ENCODE data around the gene PAXX. TPM values are rescaled to one million over a fixed set of nuclear protein-coding genes. Genes with fewer than 3 reads are reported as not detected.
A peak's percentile ranks its signal among the peaks of the same experiment; 100 is the strongest.

PAXX gene
- total and polyA plus RNA-seq, 9 of the 15 experiments (the other 6 are each of a cell fraction or from before 2014, with no cell fraction given): 1.2 to 175 (median 38.5) TPM

DNA sequence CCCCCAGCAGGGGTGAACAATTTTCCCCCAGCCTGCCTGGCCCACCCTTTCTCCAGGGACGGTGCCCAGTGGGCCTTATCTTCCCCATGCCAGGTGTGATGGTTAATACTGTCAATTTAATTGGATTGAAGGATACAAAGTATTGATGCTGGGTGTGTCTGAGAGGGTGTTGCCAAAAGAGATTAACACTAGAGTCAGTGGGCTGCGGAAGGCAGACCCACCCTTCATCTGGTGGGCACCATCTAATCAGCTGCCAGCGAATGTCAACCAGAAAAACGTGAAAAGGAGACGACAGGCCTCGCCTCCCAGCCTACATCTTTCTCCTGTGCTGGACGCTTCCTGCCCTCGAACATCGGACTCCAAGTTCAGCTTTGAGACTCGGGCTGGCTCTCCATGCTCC lies 45.3 kb downstream of the PAXX start:
- Histone ChIP-seq H4K20me1 (replicated peaks; ENCODE audit: control insufficient read depth, insufficient read depth, low read length) (0 out of 2 replicates have a peak, but pooled peaks cover 2% of the 10 kb centered on the region), H3K79me2 (ENCODE audit: control insufficient read depth, insufficient read depth, low read length) (no peaks in the 10 kb centered on the region), H3K4me3 (no peak overlapping the region), H3K4me2 (ENCODE audit: insufficient read depth, low read length) (no peak overlapping the region), H3K36me3 (ENCODE audit: control insufficient read depth, insufficient read depth, low read length) (no peaks in the 10 kb centered on the region), H3K4me1 (replicated peaks in 1 of 2; ENCODE audit: control insufficient read depth in 2 of 2, insufficient read depth in 2 of 2, low read length in 2 of 2) (peaks cover 0 to 67% of the 10 kb centered on the region in 2 experiments; a peak in 3 of 5 replicates), H3K9me1 (ENCODE audit: control insufficient read depth, insufficient read depth, low read length) (no peaks in the 10 kb centered on the region), H3K27me3 (ENCODE audit: control insufficient read depth in 2 of 2, insufficient read depth in 2 of 2, low read length in 2 of 2) (peaks cover 0 to 22% of the 10 kb centered on the region in 2 experiments; a peak in 1 of 5 replicates), H3K27ac (ENCODE audit: extremely low read depth, low read depth, low read length) (no peak overlapping the region), H2AFZ (ENCODE audit: low read depth, low read length) (no peak overlapping the region), H3K9me3 (replicated peaks; ENCODE audit: control insufficient read depth, insufficient read depth, low read depth, low read length) (no peaks in the 10 kb centered on the region), H3K9ac (ENCODE audit: insufficient read depth in 1 of 2, low read depth in 2 of 2, low read length in 2 of 2) (0 out of 4 replicates have a peak overlapping the region, but pooled peaks of 1 of the 2 experiments have one; percentile 36)
- FAIRE-seq (no peak), DNase-seq (ENCODE audit: extremely low read depth in 1 of 4, low spot score in 3 of 4) (no peak), ATAC-seq (no peak)
- POLR2A ChIA-PET: interaction anchor here (0.6 to 0.8 kb wide), 2 partner anchors 8 to 20 kb away, joined by 3 read pairs; no protein-coding TSS in a partner anchor
- 6% methylated on average over 10 of the region's 10 CpGs for WGBS (ENCODE audit: insufficient coverage, low coverage, missing lambda C conversion rate)
- TF ChIP-seq ZNF316 (IDR thresholded peaks at IDR 0.05) (no peak), RBM22 (IDR thresholded peaks at IDR 0.05; ENCODE audit: low read depth, low read length, poor library complexity, severe bottlenecking) (no peak), NBN (IDR thresholded peaks at IDR 0.05; ENCODE audit: low read depth) (no peak), ZFX (CRISPR knock-in tag; IDR thresholded peaks at IDR 0.05) (no peak)
- CTCF ChIA-PET (ENCODE audit: low intra/inter-chr PET ratio): no interaction called here
- no TSS peak for BruUV-seq (replicated peaks)
- in situ Hi-C loops (cut with MboI) (loop anchor here (5.0 kb wide), 2 partner anchors 90 to 265 kb away; partner anchors contain the start of gene C8G), intact Hi-C loops (cut with micrococcal nuclease) (no loop called here)

DNA sequence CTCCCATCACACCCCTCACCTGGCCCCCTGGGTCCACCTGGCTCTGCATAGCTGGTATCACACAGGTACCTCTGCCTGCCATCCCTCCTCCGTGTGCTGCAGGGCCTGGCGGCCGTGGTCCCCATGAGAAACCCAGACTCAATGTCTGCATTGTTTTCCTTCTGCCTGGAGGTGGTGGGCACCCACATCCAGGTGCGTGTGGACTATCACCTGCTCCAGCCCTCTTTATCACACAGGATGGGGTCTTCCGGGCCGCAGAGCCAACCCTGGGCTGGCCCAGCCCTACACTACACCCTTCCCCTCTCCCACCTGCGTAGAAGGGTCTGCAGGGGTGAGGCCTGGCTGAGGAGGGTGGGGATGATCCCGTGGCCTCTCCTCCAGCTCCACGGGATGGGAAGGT lies 46.7 kb downstream of the PAXX start:
- FAIRE-seq: no peak
- in situ Hi-C loops (cut with MboI) (loop anchor here (5.0 kb wide), 2 partner anchors 92 to 267 kb away; partner anchors contain the start of gene C8G), intact Hi-C loops (cut with micrococcal nuclease) (no loop called here)
- TF ChIP-seq HDAC3 (IDR thresholded peaks at IDR 0.05; ENCODE audit: borderline replicate concordance, partially characterized antibody) (no peak), HMG20A (CRISPR knock-in tag; conservative IDR thresholded peaks at IDR 0.05) (no peak), IRF2 (CRISPR knock-in tag; IDR thresholded peaks at IDR 0.05) (no peak), EWSR1 (IDR thresholded peaks at IDR 0.05; ENCODE audit: borderline replicate concordance, low read depth, partially characterized antibody) (no peak), RFX5 (IDR thresholded peaks at IDR 0.05; ENCODE audit: low read depth, low read length) (no peak), U2AF1 (optimal IDR thresholded peaks at IDR 0.05; ENCODE audit: low read depth, low read length) (no peak), ZNF133 (CRISPR knock-in tag; IDR thresholded peaks at IDR 0.05) (no peak), SAP30 (IDR thresholded peaks at IDR 0.05; ENCODE audit: borderline replicate concordance, insufficient read depth, low read depth, low read length, poor library complexity, severe bottlenecking) (no peak), ZNF197 (CRISPR knock-in tag; IDR thresholded peaks at IDR 0.05; ENCODE audit: low read depth) (no peak), SP2 (IDR thresholded peaks at IDR 0.05; ENCODE audit: extremely low read depth, low read depth, low read length, poor library complexity, severe bottlenecking) (no peak), MYBL2 (IDR thresholded peaks at IDR 0.05; ENCODE audit: low read depth) (no peak), MYBL2 (CRISPR knock-in tag; IDR thresholded peaks at IDR 0.05; ENCODE audit: borderline replicate concordance) (no peak), ZKSCAN8 (CRISPR knock-in tag; IDR thresholded peaks at IDR 0.05) (no peak), RFX1 (IDR thresholded peaks at IDR 0.05) (no peak)

More for the DNA sequence above, 46.7 kb downstream of the PAXX start:
- 0 out of 4 replicates have a peak overlapping the region, but pooled peaks of 1 of the 2 experiments have one; percentile 48 for H3K9ac ChIP-seq (ENCODE audit: insufficient read depth in 1 of 2, low read depth in 2 of 2, low read length in 2 of 2)
- no peaks in the 10 kb centered on the region for H3K36me3 ChIP-seq (ENCODE audit: control insufficient read depth, insufficient read depth, low read length)
- H4K20me1 ChIP-seq (replicated peaks; ENCODE audit: control insufficient read depth, insufficient read depth, low read length): 0 out of 2 replicates have a peak, but pooled peaks cover 2% of the 10 kb centered on the region
- no peak overlapping the region for H2AFZ ChIP-seq (ENCODE audit: low read depth, low read length)
- no TSS peak for BruUV-seq (replicated peaks)
- H3K4me3 ChIP-seq: no peak overlapping the region
- H3K79me2 ChIP-seq (ENCODE audit: control insufficient read depth, insufficient read depth, low read length): no peaks in the 10 kb centered on the region
- no peak overlapping the region for H3K27ac ChIP-seq (ENCODE audit: extremely low read depth, low read depth, low read length)
- DNase-seq (ENCODE audit: extremely low read depth in 1 of 4, low spot score in 3 of 4) (no peak), ATAC-seq (no peak)
- WGBS (ENCODE audit: insufficient coverage, low coverage, missing lambda C conversion rate): 9% methylated on average over 9 of the region's 9 CpGs
- no peaks in the 10 kb centered on the region for H3K9me3 ChIP-seq (replicated peaks; ENCODE audit: control insufficient read depth, insufficient read depth, low read depth, low read length)
- ChIA-PET POLR2A (interaction anchor here (0.8 kb wide), 1 partner anchor 311 kb away, joined by 3 read pairs; no protein-coding TSS in a partner anchor), CTCF (ENCODE audit: low intra/inter-chr PET ratio) (no interaction called here)
- H3K27me3 ChIP-seq (ENCODE audit: control insufficient read depth in 2 of 2, insufficient read depth in 2 of 2, low read length in 2 of 2): peaks cover 0 to 28% of the 10 kb centered on the region in 2 experiments; a peak in 2 of 5 replicates
- peaks cover 0 to 74% of the 10 kb centered on the region in 2 experiments; a peak in 4 of 5 replicates for H3K4me1 ChIP-seq (replicated peaks in 1 of 2; ENCODE audit: control insufficient read depth in 2 of 2, insufficient read depth in 2 of 2, low read length in 2 of 2)
- no peaks in the 10 kb centered on the region for H3K9me1 ChIP-seq (ENCODE audit: control insufficient read depth, insufficient read depth, low read length)
- H3K4me2 ChIP-seq (ENCODE audit: insufficient read depth, low read length): no peak overlapping the region

All from K562 (cell line).